Measurements from ENCODE around the gene NPFFR1.
A peak's percentile ranks its signal among the peaks of the same experiment; 100 is the strongest.

NPFFR1 gene

DNA sequence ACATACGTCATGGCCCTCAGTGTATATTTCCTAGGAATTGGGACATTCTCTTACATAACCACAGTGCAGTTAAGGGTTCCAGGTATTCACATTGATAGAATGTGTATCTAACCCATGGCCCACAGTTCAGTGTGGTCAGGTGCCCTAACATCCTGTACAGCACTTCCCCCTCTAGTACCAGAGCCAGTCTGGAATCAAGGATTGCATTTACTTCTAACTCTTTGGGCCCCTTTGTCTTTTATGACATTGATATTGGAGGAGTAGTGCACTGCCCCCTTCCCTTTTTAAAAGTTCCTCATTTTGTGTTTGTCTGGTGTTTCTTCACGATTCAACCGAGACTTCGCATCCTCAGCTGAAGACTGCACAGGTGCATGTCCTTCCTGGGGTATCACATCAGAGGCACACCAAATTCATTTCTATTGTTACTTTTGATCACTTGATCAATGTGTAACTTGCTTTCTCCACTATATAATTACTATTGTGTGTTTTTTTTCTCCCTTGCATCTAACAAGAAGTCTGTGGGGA lies 22.4 kb upstream of the NPFFR1 start:
- no peak for DNase-seq (ENCODE audit: low spot score in 2 of 2)
- H3K27me3 Mint-ChIP-seq, result peaks cover 1% of the 10 kb centered on the region
- no peak overlapping the region for H3K27ac Mint-ChIP-seq
- no peaks in the 10 kb centered on the region for H3K36me3 Mint-ChIP-seq
- H3K9me3 Mint-ChIP-seq, result peaks cover 3% of the 10 kb centered on the region
- no peak overlapping the region for H3K4me3 Mint-ChIP-seq
- peak; percentile 76 for ATAC-seq (ENCODE audit: low read depth)
- H3K4me1 Mint-ChIP-seq, result peaks cover 11% of the 10 kb centered on the region

DNA sequence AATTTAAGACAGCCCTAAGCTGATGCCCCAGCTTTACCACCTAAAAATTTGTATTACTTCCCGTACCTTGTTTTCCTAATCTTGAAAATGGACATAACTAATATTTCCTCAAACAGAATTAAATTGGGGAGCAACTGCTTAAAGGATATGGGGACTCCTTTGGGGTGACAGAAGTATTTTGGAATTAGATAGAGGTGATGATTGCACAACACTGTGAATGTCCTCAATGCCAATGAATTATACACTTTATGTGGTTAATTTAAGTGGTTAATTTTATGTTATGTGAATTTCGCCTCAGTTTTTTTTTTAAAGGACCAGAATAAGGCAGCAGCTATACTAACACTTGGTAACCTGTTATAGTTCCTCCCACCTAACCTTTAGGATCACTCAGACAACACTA lies 19.9 kb upstream of the NPFFR1 start:
- no peaks in the 10 kb centered on the region for H3K27me3 Mint-ChIP-seq
- no peaks in the 10 kb centered on the region for H3K36me3 Mint-ChIP-seq
- H3K27ac Mint-ChIP-seq, result no peak overlapping the region
- H3K4me3 Mint-ChIP-seq, result no peak overlapping the region
- peaks cover 11% of the 10 kb centered on the region for H3K4me1 Mint-ChIP-seq
- ATAC-seq (ENCODE audit: low read depth) (no peak), DNase-seq (ENCODE audit: low spot score in 2 of 2) (no peak)
- H3K9me3 Mint-ChIP-seq, result peaks cover 3% of the 10 kb centered on the region

DNA sequence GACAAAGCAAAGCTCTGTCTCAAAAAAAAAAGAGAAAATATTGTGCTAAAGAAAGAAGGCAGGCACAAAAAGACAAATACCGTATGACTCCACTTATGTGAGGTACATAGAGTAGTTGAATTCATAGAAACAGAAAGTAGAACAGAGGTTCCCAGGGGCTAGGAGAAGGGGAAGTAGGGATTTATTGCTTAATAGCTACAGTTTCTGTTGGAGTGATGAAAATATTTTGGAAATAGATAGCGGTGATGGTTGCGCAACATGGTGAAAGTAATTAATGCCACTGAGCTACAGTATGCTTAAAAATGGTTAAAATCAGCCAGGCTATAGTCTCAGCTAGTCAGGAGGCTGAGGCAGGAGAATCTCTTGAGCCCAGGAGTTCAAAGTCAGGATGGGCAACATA lies 18.5 kb upstream of the NPFFR1 start:
- Mint-ChIP-seq H3K36me3 (no peaks in the 10 kb centered on the region), H3K4me3 (no peak overlapping the region), H3K27me3 (no peaks in the 10 kb centered on the region), H3K9me3 (peaks cover 3% of the 10 kb centered on the region), H3K4me1 (peaks cover 11% of the 10 kb centered on the region), H3K27ac (no peak overlapping the region)
- ATAC-seq (ENCODE audit: low read depth) (no peak), DNase-seq (ENCODE audit: low spot score in 2 of 2) (no peak)

DNA sequence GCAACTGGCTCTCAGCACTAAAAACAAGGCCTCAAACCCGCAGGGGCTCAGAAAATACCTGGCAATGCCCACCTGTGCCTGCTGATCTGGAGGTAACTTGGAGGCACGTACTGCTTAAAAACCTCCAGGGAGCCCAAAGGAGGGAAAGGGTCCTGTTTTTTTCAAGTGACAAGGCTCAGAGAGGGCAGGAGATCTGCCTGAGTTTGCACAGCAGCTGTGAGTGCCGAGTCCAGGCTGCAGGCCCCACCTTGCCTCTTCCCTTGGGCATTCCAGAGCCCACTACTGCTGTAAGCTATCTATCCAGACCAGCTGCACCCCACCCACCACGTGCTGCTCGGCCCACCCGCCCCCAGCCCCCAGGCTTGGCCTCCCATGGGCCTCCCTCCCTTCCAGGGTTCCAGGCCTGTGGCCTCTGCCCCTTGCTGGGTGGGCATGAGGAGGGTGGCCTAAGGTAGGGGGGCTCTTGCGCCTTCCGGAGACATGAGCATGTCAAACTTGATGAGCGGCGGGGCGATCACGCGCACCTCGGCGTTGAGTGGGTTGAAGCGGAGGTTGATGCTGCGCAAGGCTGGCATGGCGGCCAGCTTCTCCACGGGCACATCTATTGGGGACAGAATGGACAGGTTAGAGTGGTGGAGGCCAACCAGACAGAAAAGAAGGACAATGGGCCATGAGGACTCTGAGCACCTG lies 17.2 kb upstream of the NPFFR1 start:
- Mint-ChIP-seq H3K27me3 (peaks cover 1% of the 10 kb centered on the region), H3K9me3 (peaks cover 3% of the 10 kb centered on the region), H3K27ac (no peak overlapping the region), H3K4me3 (no peak overlapping the region), H3K4me1 (peaks cover 2% of the 10 kb centered on the region), H3K36me3 (no peaks in the 10 kb centered on the region)
- ATAC-seq (ENCODE audit: low read depth) (no peak), DNase-seq (ENCODE audit: low spot score in 2 of 2) (no peak)

DNA sequence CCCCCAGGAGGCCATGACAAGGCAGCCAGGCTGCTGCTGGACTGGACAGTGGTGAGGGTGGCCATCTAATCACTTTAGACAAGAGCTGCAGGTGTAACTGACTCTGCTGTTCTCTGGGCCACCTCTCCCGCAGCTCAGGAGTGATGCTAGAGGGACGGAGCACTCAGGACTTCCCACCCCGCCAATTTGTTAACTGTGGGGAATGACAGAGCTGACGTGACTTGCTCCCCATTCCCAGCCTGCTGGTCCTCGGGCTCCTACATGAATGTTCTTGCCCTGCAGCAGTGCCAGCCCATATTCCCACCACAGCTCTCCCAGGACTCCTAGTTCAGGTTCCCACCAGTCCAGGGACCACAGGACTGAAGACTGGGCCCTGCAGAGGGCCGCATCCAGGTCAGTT lies 16.7 kb upstream of the NPFFR1 start:
- peaks cover 1% of the 10 kb centered on the region for H3K9me3 Mint-ChIP-seq
- H3K4me3 Mint-ChIP-seq, result no peak overlapping the region
- no peak for DNase-seq (ENCODE audit: low spot score in 2 of 2)
- no peaks in the 10 kb centered on the region for H3K4me1 Mint-ChIP-seq
- no peaks in the 10 kb centered on the region for H3K36me3 Mint-ChIP-seq
- H3K27me3 Mint-ChIP-seq, result peaks cover 1% of the 10 kb centered on the region
- no peak overlapping the region for H3K27ac Mint-ChIP-seq
- ATAC-seq (ENCODE audit: low read depth), result no peak

DNA sequence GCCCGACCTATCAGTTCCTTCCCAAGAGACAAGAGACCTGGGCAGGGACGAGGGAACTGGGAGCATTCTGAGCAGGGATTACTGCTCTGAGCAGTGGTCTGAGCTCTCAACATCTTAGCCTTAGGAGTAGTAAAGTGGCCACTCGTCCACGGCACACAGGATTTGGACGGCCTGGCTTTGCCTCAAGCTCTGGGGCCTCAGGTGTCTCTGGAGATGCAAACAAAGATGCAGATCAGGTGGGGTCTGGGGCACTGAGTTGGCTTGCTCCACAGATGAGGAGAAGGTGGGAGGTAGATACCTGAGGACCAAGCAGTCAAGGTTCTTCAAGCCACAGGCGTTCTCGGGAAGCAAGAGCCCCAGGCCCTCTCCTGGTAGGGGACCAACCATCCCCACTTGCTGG lies 16.1 kb upstream of the NPFFR1 start:
- ATAC-seq (ENCODE audit: low read depth) (no peak), DNase-seq (ENCODE audit: low spot score in 2 of 2) (no peak)
- Mint-ChIP-seq H3K27me3 (peaks cover 1% of the 10 kb centered on the region), H3K4me1 (no peaks in the 10 kb centered on the region), H3K36me3 (no peaks in the 10 kb centered on the region), H3K9me3 (peaks cover 1% of the 10 kb centered on the region), H3K27ac (no peak overlapping the region), H3K4me3 (no peak overlapping the region)

DNA sequence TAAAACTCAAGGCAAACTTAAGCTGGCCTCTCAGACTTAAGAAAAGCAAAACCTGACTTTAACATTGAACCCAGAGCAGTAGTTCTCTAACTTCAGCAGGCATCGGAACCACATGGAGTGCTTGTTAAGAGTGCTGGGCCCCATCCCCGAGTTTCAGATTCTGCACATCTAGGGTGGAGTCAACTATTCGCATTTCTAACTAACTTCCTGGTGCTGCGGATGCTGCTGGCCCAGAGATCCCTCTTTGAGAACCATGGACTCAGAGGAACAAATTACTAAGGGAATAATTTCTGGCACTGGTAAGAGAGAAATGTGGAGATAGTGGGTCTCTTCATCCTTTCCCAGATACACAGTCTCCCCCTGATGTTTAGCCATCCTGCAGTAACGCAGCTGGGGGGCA lies 14.6 kb upstream of the NPFFR1 start:
- H3K4me1 Mint-ChIP-seq, result peaks cover under 1% of the 10 kb centered on the region
- peaks cover 1% of the 10 kb centered on the region for H3K9me3 Mint-ChIP-seq
- H3K27me3 Mint-ChIP-seq, result peaks cover 1% of the 10 kb centered on the region
- no peak for ATAC-seq (ENCODE audit: low read depth)
- H3K4me3 Mint-ChIP-seq, result no peak overlapping the region
- no peaks in the 10 kb centered on the region for H3K36me3 Mint-ChIP-seq
- no peak for DNase-seq (ENCODE audit: low spot score in 2 of 2)
- H3K27ac Mint-ChIP-seq, result no peak overlapping the region

DNA sequence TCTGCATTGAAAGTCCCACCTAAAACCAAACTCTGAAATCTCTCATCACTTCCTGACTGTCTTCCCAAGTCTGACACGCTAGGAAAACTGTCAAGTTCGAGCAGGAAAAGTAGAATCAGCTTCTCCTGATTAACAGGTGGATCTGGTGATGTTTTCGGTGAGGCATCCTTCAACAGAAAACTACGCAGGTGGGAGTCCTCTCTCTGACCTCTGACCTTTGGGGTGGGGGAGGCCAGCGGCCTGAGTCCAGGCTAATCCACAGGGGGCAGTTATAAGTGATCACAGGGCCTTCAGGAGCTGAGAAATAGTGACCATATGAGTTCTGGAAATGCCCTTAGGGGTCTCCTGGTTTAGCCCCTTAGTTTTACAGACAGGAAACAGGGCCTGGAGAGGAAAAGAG lies 13.4 kb upstream of the NPFFR1 start:
- peaks cover under 1% of the 10 kb centered on the region for H3K9me3 Mint-ChIP-seq
- no peak overlapping the region for H3K27ac Mint-ChIP-seq
- H3K4me1 Mint-ChIP-seq, result peaks cover 4% of the 10 kb centered on the region
- peaks cover 1% of the 10 kb centered on the region for H3K27me3 Mint-ChIP-seq
- no peak overlapping the region for H3K4me3 Mint-ChIP-seq
- H3K36me3 Mint-ChIP-seq, result no peaks in the 10 kb centered on the region
- DNase-seq (ENCODE audit: low spot score in 2 of 2), result no peak
- ATAC-seq (ENCODE audit: low read depth), result no peak

DNA sequence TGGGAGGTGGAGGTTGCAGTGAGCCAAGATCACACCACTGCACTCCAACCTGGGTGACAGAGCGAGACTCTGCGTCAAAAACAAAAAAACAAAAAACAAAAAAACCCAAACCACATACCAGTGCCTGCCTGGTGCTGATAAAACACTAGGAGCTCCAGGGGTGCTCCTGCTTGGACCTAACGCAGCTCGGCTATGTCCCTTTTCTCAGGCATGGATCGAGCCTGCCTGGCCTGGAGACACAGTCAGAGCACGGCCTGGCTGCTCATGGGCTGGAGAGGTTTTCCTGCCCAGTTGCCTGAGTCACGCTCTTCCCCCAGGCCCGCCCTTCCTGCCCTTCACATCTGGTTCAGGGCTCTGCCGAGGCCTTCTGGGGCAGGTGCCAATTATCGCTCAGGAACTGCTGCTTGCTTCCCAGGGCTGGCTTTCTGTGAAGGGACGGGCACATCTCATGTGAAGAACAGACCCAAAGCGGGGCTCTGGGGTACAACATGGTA lies 12.6 kb upstream of the NPFFR1 start:
- H3K9me3 Mint-ChIP-seq, result no peaks in the 10 kb centered on the region
- H3K4me3 Mint-ChIP-seq, result no peak overlapping the region
- H3K27ac Mint-ChIP-seq, result no peak overlapping the region
- ATAC-seq (ENCODE audit: low read depth), result no peak
- H3K36me3 Mint-ChIP-seq, result no peaks in the 10 kb centered on the region
- no peak for DNase-seq (ENCODE audit: low spot score in 2 of 2)
- H3K4me1 Mint-ChIP-seq, result peaks cover 4% of the 10 kb centered on the region
- H3K27me3 Mint-ChIP-seq, result peaks cover 1% of the 10 kb centered on the region

DNA sequence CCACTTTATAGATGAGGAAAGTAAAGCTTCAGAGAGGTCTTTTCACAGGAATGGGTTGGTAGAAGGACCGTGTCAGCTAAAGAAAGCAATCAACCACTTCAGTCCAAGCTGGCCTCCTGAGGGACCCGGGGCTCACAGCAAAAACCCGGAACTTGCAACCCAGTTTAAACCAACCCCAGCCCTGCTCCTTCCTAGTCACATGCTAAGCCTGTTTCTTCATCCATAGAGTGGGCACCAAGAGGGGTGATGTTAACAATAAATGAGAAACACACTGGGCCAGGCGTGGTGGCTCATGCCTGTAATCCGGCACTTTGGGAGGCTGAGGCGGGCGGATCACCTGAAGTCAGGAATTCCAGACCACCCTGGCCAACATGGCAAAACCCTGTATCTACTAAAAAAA lies 12.1 kb upstream of the NPFFR1 start:
- Mint-ChIP-seq H3K27me3 (peaks cover 1% of the 10 kb centered on the region), H3K36me3 (no peaks in the 10 kb centered on the region), H3K4me3 (no peak overlapping the region), H3K9me3 (no peaks in the 10 kb centered on the region), H3K27ac (no peak overlapping the region), H3K4me1 (peaks cover 4% of the 10 kb centered on the region)
- no peak for DNase-seq (ENCODE audit: low spot score in 2 of 2)
- no peak for ATAC-seq (ENCODE audit: low read depth)

DNA sequence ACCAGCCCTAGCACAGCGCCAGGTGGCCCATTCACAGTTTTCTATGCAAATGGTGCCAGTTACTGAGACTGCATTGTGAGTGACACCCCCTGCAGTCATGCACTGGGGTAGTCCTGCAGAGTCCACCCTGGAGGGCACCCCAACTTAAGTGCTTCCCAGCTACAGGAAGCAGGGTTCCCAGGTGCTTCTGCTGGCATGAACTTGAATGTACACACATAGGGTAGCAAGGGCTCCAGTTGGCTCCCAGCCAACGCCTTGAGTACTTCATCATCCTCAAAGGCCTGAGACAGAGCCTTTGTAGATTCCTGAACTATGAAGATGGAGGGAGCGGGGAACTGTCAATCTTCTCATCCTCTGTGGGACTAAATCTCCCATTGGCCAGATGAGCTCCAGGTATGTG lies 11.5 kb upstream of the NPFFR1 start:
- Mint-ChIP-seq H3K4me1 (peaks cover 4% of the 10 kb centered on the region), H3K9me3 (no peaks in the 10 kb centered on the region), H3K4me3 (no peak overlapping the region), H3K27me3 (peaks cover 1% of the 10 kb centered on the region), H3K36me3 (no peaks in the 10 kb centered on the region), H3K27ac (no peak overlapping the region)
- no peak for ATAC-seq (ENCODE audit: low read depth)
- no peak for DNase-seq (ENCODE audit: low spot score in 2 of 2)

DNA sequence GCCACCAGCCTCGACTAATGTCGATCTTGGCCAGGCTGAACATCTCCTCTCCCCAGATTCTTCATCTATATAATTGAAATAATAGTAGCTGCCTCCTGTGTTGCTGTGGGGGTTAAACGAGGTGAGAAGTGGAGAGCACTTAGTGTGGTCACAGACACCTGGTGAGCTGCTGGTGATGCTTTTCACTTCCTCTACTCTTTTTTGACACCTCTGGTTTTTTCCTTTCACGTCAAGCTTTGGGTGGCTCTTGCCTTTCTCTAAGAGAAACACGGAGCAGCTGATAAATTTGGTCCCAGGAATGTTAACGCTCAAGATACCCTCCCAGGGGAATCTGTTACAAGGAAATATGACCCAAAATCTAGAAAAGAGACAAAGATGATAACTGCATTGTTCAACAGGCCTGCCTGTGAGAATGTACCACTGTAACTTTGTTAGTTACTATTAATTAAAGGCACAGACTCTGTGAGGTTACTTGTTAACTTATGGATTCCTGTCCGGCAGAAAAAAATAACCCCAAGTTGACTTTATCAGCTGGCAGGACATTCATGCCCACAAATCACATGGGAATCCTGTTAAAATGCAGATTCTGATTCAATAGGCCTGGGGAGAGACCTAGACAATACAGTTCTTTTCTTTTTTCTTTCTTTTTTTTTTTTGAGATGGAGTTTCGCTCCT lies 9.5 kb upstream of the NPFFR1 start:
- ATAC-seq (ENCODE audit: low read depth) (peak; percentile 93), DNase-seq (ENCODE audit: low spot score in 2 of 2) (no peak)
- peaks cover 8% of the 10 kb centered on the region for H3K27me3 Mint-ChIP-seq
- no peak overlapping the region for H3K27ac Mint-ChIP-seq
- no peak overlapping the region for H3K4me3 Mint-ChIP-seq
- H3K36me3 Mint-ChIP-seq, result no peaks in the 10 kb centered on the region
- no peaks in the 10 kb centered on the region for H3K9me3 Mint-ChIP-seq
- peaks cover 8% of the 10 kb centered on the region for H3K4me1 Mint-ChIP-seq

DNA sequence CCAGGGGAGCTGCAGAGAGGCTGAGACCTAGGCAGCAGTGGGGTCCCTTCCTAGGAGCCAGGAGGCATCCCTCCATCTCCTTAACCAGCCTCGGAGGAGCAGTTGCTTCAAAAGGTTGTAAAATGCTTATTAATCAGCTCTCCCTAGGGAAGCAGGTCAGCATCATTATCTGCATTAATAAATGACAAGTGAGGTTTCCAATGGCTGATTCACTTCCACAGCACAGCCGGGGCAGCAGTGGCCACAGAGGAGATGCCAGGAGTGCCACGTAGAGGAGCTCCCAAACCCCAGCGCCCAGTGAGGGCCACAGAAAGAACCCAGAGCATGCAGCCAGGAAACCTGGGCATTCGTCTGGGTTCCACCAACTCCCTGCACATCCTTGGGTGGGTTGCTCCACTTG lies 8.2 kb upstream of the NPFFR1 start:
- Mint-ChIP-seq H3K27ac (no peak overlapping the region), H3K36me3 (no peaks in the 10 kb centered on the region), H3K9me3 (no peaks in the 10 kb centered on the region), H3K4me3 (no peak overlapping the region), H3K4me1 (peaks cover 8% of the 10 kb centered on the region), H3K27me3 (peaks cover 9% of the 10 kb centered on the region)
- ATAC-seq (ENCODE audit: low read depth) (no peak), DNase-seq (ENCODE audit: low spot score in 2 of 2) (no peak)

DNA sequence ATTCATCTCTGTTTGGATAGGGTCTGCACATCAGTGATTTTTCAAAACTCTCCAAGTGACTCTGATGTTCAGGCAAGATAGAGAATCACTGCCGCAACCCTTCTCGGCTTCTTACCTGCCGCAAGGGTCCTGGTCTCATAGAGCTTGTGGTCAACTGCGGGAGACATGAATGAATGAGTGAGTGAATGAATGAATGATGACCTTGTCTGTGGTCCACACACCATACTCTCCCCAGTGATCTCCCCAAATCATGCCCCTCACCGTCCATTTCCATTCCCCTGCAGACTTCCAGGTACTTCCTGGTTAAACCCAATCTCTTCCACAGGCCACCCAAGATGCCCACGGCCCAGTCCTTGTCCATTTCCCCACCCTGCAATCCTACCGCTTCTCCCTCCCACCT lies 5.9 kb upstream of the NPFFR1 start:
- Mint-ChIP-seq H3K27ac (no peak overlapping the region), H3K4me3 (no peak overlapping the region), H3K4me1 (peaks cover 8% of the 10 kb centered on the region), H3K27me3 (peaks cover 22% of the 10 kb centered on the region), H3K36me3 (no peaks in the 10 kb centered on the region), H3K9me3 (no peaks in the 10 kb centered on the region)
- no peak for DNase-seq (ENCODE audit: low spot score in 2 of 2)
- ATAC-seq (ENCODE audit: low read depth), result no peak

DNA sequence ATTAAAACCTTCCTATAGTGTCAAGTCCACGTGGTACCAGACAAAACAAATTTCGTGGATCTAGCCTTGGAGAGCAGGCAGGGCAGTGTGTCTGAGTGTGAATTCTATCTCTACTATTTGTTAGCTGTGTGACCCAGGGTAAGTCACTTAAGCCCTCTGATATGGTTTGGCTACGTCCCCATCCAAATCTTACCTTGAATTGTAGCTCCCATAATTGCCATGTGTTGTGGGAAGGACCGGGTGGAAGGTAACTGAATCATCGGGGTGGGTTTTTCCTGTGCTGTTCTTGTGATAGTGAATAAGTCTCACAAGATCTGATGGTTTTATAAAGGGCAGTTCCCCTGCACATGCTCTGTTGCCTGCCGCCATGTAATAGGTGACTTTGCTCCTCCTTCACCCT lies 2.8 kb upstream of the NPFFR1 start:
- ATAC-seq (ENCODE audit: low read depth) (no peak), DNase-seq (ENCODE audit: low spot score in 2 of 2) (no peak)
- H3K4me3 Mint-ChIP-seq, result no peak overlapping the region

More for the DNA sequence above, 2.8 kb upstream of the NPFFR1 start:
- peaks cover 34% of the 10 kb centered on the region for H3K27me3 Mint-ChIP-seq
- H3K27ac Mint-ChIP-seq, result no peak overlapping the region
- H3K36me3 Mint-ChIP-seq, result no peaks in the 10 kb centered on the region
- peaks cover 5% of the 10 kb centered on the region for H3K4me1 Mint-ChIP-seq
- H3K9me3 Mint-ChIP-seq, result no peaks in the 10 kb centered on the region
